NCI-H82 (cell line): ENCODE data around the gene ZC3H12C.
"Not testable (repeated sequence)": the region's sequence is repeated elsewhere in the genome, so short reads cannot be mapped to it uniquely, and the experiment has no call there.

ENCODE experiments used
- DNase-seq: peaks from one replicate; lab custom pipeline; 2025; lab: John Stamatoyannopoulos, UW

ZC3H12C gene

DNA sequence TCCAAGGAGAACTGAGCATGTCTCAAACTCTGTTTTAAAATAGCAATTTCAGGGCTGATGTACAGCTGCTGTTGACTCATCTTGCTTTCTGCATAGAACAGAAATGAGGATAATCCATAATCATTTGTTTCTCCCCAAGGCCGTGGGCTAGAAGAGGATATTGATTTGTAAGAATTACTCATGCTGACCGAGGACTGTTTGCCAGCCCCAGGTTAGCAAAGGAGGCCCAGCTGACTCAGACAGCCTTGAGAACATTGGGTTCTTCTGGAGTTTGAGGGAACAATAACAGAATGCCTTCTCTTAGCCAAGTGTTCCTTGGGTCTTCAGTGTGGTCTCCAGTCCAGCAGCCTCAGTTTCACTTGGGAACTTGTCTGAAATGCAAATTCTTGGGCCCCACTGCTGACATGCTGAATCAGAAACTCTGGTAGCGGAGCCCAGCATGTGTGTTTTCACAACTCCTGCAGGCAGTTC is 92.0 kb downstream of the ZC3H12C start:
- DNase-seq, result no peak

DNA sequence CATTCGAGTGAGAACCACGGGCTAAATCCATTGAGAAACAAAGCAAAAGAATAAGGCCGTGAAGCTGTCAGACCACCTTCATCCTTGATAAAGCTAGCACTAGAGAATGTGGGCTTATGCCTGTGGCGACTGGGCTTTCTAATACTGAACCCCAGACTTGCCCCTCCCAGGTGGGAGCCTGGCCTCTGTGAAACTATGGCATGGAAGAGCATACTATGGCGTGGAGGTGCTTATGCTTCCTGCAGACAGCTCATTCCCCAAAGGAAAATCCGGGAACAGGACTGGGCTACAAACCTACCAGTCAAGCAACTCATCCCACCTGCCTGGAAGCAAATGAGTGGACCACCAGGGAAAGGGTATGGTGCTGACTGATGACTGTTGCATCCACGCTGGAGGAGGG is 92.4 kb downstream of the ZC3H12C start:
- no peak for DNase-seq

DNA sequence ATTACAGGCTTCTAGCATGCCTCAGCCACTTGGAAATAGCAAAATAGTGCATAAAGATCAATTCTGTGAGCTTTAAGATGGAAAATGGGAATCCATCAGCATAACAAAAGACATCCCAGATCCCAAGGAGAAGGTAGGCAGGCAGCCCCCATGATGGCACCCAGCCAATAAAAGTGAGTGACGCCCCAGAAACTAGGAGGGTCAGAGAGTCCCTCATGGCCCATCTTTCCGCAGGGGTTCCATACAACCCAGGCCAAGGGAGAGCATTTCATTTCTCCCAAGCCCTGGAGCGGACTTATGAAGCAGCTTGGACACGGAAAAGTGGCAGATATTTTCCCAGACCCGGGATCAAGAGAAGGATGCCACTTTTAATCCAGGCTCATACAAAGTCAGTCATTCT is 93.3 kb downstream of the ZC3H12C start:
- no peak for DNase-seq

DNA sequence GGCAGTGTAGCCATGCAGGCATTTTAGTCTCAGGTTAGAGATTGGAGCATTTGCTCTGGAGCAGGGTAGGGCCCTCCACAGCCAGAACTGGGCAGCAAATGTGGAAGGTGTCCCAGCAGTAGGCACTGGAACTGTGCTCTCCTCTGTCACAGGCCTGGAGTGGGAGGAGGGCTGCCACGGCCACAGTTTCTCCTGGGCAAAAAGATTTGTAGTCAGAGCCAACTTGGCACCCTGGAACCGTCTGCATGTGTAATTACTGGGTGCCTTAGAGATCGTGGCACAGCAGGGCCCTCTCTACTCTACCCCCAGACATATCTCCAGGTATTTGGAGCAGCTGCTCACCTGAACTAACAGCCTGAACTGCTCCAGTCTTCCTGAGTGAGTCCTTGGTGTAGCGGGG is 93.7 kb downstream of the ZC3H12C start:
- no peak for DNase-seq

DNA sequence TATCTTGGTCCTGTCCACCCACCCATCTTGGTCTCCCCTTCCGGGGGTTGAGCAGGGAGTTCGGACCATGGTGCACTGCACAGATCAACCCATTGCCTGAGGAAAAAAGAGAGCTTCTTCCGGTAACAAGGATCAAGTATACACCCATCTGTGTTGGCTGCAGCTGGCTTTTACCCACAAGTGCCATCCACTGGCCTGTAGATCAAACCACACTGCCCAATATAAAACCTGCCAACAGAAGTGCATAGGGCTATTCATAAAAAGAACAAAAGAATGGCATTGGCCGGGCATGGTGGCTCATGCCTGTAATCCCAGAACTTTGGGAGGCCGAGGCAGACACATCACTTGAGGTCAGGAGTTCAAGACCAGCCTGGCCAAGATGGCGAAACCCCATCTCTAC is 94.5 kb downstream of the ZC3H12C start:
- no peak for DNase-seq

DNA sequence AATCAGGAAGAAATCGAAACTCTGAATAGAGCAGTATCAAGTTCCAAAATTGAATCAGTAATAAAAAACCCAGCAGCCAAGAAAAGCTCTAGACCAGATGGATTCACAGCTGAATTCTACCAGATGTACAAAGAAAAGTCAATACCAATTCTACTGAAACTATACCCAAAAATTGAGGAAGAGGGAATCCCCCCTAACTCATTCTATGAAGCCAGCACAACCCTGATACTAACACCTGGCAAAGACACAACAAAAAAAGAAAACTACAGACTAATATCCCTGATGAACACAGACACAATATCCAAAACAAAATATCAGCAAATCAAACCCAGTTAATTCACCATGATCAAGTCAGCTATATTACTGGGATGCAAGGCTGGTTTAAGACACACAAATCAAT is 97.7 kb downstream of the ZC3H12C start:
- DNase-seq, result no peak

DNA sequence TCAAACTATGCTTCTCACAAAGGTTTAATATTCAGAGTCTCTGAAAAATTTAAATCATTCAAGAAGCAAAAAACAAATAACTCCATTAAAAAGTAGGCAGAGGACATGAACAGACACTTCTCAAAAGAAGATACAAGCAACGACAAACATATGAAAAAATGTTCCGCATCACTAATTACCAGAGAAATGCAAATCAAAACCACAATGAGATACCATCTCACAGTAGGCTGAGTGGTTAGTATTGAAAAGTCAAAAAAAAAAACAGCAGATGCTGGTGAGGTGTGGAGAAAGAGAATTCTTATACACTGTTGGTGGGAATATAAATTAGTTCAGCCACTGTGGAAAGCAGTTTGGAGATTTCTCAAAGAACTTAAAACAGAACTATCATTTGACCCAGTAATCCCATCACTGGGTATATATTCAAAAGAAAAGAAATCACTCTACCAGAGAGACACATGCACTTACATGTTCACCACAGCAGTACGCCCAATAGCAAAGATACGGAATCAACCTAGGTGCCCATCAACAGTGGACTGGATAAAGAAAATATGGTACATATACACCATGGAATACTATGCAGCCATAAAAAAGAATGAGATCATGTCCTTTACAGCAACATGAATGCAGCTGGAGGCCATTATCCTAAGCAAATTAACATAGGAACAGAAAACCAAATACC is 99.6 kb downstream of the ZC3H12C start:
- not testable (repeated sequence) for DNase-seq

DNA sequence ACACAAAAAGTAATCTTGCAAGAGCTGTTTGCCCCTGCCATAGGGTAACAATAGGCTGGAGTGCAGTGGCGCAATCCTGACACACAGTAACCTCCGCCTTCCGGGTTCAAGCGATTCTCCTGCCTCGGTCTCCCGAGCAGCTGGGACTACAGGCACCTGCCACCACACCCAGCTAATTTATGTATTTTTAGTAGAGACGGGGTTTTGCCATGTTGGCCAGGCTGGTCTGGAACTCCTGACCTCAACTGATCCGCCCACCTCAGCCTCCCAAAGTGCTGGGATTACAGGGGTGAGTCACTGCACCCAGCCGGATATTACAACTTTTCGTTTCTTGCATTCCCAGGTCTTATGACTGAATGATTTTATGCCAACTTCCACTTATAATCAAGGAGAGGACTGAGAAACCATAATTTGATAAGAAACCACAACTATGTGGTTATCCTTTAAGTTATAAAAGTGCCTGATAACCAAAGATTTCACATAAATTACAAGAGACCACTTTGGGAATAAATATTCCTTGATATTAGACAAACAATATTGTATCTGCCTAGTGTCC is 101.1 kb downstream of the ZC3H12C start:
- not testable (repeated sequence) for DNase-seq

DNA sequence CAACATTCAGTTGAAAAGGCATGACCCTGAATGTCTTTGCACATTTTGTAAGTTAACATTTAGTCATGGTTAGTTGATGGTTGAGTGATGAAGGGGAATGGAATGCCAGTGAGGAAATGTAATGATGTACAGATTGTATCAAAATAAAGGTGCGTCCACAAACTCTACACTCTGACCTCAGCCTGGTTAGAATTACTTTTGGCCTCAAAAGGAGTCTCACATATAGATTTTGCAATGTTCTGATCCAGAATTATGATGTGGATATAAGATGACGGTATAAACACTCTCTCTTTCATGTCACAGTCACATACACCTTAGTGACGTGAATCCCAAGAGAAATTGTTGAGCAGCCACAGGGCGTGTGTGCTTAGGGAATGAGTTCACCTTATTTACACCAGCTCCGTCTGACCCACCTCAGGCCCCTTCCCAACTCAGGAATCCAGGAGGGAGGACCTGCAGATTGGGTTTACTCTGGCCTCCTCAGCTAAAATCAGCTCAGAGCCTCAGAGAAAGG is 103.1 kb downstream of the ZC3H12C start:
- no peak for DNase-seq

DNA sequence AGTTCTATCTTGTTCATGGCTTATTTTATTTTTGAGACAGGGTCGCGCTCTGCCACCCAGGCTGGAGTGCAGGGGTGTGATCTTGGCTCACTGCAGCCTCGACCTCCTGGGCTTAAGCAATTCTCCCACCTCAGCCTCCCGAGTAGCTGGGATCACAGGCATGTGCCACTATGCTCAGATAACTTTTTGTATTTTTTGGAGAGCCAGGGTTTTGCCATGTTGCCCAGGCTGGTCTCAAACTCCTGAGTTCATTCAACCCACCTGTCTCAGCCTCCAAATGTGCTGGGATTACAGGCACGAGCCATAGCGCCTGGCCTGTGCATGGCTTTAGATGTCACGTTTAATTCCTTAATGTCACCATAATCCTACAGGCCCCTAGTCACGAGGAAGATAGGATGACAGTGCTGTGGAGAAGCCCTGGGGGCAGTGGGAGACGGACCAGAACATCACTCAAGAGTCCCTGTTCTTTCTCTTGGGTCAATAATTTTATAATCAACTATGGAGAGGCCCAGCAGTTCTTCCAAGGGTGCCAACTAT is 103.8 kb downstream of the ZC3H12C start:
- peak; percentile 41 for DNase-seq

DNA sequence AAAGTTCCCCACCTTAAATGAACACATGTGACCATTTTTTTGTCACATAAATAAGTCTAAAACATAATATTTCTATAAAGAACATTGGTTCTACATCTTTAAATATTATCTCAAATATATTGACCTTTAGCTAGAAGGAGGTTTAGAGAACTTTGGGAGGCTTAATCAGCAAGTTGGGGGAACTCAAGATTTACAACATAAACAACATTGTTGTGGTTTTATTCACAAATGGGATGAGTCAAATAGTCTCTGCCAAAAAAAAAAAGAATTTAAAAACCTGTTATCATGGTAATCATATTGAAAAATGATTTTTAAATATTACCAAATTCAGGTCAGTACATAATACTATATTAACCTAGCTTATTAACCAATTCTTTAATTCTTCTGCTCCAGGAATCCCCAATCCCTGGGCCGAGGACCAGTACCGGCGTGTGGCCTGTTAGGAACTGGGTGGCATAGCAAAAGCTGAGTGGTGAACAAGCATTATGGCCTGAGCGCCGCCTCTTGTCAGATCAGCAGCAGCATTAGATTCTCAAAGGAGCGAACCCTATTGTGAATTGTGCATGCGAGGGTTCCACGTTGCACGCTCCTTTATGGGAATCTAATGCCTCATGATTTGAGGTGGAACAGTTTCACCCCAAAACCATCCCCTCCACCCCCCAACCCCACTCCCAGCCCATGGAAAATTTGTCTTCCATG is 105.0 kb downstream of the ZC3H12C start:
- DNase-seq, result no peak

DNA sequence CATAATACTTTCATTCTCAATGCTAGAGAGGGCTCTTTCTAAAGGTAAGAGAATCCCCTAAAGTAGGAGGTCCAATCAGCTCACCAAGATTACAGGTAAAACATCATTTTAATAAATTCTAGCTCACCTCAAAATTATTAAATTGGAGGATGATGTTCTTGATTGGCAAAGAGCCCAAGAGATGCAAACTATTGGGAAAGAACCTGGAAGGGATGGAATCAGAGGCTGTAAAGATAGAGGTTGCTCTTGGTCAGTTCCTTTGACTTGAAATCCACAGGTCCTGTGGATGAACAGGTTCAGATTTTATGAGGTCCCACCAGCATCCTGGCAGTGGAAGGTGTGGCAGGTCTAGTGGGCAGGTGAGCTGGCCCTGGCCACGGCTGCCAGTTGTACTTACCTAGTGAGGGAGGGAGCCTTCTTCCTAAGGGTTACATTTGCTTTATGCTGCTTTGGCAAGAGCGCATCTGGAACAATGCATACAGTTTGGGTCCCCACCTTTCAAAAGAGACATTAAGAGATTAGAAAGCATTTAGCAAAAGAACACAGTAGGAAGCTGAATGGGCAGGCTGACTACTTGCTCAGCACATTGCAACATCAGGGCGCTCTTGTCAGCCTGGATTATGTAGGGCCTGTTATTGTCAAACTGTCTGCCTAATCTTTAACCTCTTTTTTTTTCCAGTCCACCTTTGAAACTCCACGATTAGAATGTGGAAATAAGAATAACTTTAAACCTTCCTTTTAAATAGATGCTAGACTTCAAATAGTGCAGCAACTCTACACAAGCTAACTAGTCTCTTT is 106.2 kb downstream of the ZC3H12C start:
- DNase-seq, result no peak

DNA sequence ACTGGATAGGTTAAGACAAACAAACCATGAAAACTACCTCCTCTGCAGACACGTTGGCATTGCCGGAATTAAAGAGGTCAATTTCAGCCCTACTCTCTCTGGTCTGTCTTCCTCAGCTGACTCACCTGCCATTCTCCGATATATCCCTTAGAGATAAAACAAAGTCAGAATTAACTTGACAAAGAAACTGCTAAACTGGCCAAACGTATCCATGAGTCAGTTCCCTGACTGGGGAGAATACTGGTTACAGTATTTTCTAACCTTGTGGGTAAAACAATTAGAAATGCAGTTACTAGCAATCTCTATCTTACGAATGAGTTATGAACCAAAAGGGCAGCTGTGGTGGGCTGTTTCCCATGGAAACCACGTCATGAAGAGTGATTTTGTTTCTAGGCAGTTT is 107.0 kb downstream of the ZC3H12C start:
- no peak for DNase-seq

DNA sequence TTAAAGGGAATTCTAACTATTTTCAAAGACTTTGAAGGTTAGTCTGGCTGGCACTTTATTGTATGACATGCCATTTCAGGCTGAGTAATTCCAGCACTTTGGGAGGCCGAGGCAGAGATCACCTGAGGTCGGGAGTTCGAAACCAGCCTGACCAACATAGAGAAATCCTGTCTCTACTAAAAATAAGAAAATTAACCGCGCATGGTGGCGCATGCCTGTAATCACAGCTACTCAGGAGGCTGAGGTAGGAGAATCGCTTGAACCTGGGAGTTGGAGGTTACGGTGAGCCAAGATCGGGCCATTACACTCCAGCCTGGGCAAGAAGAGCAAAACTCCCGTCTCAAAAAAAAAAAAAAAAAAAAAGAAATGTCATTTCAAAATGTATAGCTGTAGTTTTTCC is 107.6 kb downstream of the ZC3H12C start:
- no peak for DNase-seq

DNA sequence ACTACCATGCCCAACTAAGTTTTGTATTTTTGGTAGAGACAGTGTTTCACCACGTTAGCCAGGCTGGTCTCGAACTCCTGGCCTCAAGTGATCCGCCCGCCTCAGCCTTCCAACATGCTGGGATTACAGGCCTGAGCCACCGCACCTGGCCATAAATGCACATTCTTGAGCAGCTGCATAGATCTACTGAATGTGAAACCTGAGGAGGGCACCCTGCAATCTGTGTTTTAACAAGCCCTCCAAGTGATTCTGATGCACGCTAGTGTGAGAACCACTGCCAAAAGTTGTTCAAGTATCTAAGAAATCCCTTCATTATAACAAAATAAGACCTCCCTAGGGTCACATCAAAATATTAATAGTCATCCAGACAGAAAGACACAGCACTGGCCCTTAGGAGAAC is 113.9 kb downstream of the ZC3H12C start:
- peak; percentile 3 for DNase-seq

DNA sequence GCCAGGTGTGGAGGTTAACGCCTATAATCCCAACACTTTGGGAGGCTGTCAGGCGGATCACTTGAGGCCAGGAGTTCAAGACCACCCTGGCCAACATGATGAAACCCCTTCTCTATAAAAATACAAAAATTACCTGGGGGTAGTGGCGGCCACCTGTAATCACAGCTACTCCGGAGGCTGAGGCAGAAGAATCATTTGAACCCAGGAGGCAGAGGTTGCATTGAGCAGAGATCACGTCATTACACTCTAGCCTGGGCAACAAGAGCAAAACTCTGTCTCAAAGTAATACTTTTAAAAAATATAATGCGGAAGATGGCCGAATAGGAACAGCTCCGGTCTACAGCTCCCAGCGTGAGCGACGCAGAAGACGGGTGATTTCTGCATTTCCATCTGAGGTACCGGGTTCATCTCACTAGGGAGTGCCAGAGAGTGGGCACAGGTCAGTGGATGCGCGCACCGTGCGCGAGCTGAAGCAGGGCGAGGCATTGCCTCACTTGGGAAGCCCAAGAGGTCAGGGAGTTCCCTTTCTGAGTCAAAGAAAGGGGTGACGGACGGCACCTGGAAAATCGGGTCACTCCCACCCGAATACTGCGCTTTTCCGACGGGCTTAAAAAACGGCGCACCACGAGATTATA is 115.6 kb downstream of the ZC3H12C start:
- DNase-seq, result not testable (repeated sequence)

DNA sequence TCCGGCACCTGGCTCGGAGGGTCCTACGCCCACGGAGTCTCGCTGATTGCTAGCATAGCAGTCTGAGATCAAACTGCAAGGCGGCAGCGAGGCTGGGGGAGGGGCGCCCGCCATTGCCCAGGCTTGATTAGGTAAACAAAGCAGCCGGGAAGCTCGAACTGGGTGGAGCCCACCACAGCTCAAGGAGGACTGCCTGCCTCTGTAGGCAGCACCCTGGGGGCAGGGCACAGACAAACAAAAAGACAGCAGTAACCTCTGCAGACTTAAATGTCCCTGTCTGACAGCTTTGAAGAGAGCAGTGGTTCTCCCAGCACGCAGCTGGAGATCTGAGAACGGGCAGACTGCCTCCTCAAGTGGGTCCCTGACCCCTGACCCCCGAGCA is 116.1 kb downstream of the ZC3H12C start:
- not testable (repeated sequence) for DNase-seq

DNA sequence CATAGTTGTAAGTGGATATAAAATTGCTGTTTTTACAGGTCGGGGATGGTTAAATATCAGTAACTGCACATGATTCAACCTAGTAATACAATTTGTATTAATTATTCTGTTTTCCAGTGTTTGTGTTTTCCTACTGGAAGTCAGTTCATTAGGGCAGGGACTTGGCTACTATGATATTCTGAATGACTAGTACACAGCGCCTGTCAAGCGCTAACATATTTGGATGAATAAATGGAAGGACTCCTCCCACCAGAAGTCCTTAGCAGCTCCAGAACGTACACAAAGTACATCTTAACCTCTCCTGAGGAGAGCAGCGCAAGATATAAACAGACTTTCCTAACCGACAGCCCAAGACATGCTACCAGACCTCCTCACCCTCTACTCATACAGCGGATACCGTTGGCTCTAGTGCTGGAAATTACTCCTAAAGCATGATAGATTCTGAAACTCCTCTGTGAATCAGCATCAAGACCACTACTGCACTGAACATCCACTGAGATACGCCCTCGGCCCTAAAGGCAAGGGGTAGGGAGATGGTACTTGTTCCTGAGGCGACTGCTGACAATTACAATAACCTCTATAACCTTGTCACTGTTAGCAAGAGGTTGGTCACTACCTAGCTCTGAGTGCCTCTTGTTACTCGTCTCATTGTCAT is 124.2 kb downstream of the ZC3H12C start:
- DNase-seq, result no peak

DNA sequence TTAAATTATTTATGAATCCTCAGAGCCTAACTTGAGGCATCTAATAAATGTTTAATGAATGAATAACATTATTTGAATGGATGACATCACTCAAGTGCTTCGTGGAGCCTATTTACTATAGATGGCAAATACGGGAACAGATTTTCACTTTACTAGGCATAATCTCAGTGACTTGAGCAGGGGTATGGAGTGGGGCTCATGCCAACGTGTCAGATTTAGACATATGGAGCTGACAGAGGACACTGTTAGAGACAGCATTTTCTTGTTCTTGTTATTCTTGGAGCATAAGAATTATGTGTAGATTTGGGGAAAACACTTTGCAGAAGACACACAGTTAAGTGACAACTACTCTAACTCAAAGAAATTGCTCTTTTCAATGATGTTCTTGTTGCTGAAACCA is 124.7 kb downstream of the ZC3H12C start:
- DNase-seq, result no peak

DNA sequence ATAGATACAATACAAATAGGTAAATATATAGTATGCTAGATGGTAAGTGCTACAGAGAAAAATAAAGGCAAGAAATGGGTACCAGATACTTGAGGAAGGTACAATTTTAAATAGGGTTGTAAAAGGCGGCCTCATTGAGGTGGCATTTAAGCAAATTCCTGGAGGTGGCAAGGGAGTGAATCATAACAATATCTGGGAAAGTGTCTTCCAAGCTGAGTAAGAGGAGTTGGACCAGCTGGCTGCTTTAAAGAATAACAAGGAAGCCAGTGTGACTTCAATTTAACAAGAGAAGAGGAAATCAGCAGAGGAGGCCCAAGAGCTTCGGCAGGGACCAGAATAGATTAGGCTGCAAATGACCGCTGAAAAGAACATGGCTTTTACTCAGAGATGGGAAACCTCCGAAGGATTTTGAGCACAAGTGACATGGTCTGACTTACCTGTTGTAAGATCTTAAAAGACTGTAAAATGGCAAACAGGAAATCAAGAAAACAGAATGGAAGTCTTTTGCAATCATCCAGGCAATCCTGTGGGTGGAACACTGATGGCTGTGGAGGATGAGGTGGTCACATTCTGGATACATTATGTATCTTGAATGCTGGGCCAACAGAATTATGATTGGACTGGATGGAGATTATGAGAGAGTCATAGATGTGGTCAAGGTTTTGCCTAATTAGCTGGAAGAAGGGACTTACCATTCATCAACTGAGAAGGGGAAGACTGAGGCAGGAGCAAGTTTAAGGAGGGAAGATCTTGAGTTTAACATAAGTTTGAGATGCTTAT is 126.0 kb downstream of the ZC3H12C start:
- DNase-seq, result no peak
